T-helper 9 cell (primary cell): ENCODE data around the gene LRRK1.

Experiments
- DNase-seq: peaks from one replicate; pipeline ENCODE4 v3.0.0-alpha.2; 2020
- total RNA-seq, 2 donors: gene quantifications; one replicate each; lab custom pipeline; 2026; lab: John Stamatoyannopoulos, UW

The LRRK1 gene
- total RNA-seq = 0 to 0.49 reads per million in 2 donors

GRCh38 chr15:100918690-100919480 is at the start of gene LRRK1:
Gene LRRK1, plus strand, starts transcription at chr15:100919357. Its CDS starts 5,276 bp downstream, at chr15:100924633.
- no peak for DNase-seq

- DNase-seq = peak; percentile 29
Measured at GRCh38 chr15:100873029-100873677, 46.0 kb upstream of the LRRK1 start.

DNA sequence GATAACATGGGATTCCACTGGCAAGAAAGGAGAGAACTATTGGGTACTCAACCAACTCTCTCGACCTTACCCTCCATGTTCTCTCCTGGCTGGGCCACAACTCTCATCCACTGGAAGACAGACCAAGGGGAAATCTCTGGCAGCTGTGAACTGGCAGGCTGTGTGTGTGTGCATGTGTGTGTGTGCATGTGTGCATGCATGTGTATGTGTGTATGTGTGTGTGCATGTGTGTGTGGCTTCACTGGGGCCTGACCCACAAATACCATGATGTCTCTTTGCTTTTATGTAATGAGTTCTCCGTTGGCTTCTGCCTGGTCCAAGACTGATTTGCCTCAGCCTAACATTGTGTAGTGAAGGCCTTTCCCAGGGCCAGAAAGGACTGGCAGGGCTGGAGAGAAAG is 43.7 kb upstream of the LRRK1 start:
- no peak for DNase-seq

DNA sequence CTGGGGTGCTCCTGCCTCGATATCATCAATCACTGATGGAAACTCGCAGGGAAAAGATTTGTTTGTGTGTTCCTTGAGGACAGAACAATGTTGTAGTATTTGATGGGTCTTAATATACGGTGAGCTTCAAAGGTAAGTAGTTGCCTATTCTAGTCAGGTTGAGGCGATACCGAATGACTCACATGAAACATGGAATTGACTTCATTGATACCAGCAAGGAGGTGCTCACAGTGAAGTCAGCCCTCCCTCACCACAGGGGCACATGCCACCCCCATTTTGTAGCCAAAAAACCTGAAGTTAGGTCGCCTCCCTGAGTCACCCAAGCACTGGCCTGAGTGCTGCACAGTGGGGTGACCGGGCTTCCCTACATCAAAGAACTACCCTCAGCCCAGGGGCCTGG is 43.2 kb upstream of the LRRK1 start:
- no peak for DNase-seq

GRCh38 chr15:100877551-100877950 is 41.6 kb upstream of the LRRK1 start:
- DNase-seq = no peak

- DNase-seq = no peak
Measured at GRCh38 chr15:100878130-100878529, 41.0 kb upstream of the LRRK1 start.

- no peak for DNase-seq
Measured at GRCh38 chr15:100878648-100879047, 40.5 kb upstream of the LRRK1 start.

DNA sequence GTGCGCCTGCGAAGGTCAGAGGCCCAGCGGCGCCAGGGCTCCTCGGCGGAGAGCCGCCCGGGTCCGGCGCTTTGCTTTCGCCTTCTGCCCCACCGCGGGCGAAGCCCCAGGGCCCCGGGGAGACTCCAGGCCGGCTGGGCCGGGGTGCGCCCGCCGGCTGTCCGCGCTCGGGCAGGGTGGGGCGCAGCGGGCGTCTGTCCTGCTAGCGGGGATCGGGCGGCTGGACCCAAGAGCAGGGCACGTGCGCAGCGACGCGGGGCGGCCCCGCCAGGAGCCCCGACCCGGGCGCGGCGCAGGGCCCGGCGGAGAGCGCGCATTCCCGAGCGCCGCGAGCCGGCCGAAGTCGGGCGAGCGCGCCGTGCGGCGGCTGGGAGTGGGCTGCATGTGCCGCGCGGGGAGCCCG is 40.1 kb upstream of the LRRK1 start:
- no peak for DNase-seq

GRCh38 chr15:100879464-100880138 is 39.6 kb upstream of the LRRK1 start, which contains the start of gene ALDH1A3:
Gene ALDH1A3, plus strand, starts transcription at chr15:100879831. Its CDS starts 77 bp downstream, at chr15:100879908.
- no peak for DNase-seq

DNA sequence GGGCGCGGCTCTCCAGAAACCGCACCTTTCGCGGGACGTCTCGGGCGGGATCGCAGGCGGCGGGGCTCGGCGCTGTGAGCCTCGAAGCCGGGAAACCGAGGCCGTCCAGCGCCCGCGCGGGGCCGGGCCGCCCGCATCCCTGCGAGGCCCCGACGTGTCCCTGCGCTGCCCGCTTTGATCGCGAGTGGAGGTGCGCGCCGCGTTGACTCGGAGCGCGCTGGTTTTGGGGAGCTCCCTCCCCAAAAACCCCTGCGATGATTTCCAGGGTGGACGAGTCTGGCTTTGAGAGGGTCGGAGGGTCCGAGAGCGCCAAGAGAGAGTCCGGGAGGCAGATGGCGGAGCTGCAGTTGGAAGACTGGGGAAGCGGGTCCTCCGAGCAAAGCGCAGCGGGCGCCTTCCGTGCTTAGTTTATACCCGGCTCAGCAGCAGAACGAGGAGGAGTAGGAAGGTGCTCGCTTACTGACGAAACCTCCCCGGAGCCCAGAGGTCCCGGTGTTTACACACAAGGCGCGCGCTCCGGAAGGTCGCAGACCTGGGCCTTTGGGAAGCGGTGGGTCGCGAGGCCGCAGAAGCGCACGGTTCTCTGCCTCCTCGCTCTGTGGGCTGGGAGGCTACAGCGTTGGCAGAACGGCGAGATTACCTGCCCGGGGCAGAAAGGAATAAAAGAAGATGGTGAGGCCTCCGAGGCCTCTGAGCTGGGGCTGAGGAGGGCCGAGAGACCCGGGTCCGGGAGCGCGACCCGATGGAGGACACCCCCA is 38.8 kb upstream of the LRRK1 start:
- no peak for DNase-seq

DNA sequence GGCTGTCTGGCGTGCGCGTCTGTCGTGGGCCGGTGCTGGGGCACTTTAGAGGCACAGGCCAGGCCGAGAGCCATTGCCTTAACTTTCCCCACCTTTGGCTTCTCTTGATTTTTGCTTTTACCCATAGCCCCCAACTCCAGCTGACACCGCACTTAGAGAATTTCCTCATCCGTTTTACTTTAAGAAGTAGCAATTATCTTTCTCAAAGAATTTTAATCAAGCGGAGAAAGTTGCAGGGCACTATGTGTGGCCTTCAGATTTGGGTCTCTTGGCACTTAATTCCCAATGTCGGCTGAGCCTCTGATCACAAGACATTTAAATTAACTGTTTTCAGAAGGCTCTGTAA is 38.3 kb upstream of the LRRK1 start:
- DNase-seq = no peak

- no peak for DNase-seq
Measured at GRCh38 chr15:100881573-100882336, 37.4 kb upstream of the LRRK1 start.

DNA sequence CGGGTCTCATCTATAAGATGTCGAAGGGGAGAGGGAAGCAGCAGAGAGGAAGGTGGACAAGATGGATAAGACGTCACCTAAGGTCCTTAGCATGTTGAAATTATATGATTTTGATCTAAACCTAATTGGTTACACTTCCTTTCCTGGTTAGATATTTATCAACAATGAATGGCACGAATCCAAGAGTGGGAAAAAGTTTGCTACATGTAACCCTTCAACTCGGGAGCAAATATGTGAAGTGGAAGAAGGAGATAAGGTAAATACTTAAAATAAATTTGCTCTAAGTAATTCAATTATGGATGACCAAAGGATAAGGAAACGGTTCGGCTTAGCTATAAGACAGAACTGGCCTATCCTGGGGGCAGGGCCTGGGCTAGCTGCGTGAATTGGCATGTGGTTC is 34.0 kb upstream of the LRRK1 start:
- no peak for DNase-seq

DNA sequence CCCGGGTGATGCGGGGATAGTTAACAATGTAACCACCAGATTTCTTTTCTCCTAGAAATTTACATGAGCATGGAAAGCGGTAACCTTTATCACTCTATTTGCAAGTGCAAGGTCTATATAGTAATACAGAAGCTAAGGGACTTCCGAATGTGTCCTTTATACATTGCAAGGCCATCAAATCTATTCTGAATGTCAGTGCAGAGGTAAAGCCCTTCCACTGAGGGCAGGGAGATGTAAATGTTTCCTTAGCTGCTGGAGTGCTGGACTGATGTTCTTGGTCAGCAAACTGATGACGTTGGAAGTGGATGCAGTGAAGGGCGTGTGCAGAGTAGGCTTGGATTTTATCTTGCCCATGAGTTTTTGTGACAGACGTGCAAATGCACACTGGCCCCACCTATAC is 33.3 kb upstream of the LRRK1 start:
- no peak for DNase-seq

- no peak for DNase-seq
Measured at GRCh38 chr15:100887211-100887913, 31.8 kb upstream of the LRRK1 start.

DNA sequence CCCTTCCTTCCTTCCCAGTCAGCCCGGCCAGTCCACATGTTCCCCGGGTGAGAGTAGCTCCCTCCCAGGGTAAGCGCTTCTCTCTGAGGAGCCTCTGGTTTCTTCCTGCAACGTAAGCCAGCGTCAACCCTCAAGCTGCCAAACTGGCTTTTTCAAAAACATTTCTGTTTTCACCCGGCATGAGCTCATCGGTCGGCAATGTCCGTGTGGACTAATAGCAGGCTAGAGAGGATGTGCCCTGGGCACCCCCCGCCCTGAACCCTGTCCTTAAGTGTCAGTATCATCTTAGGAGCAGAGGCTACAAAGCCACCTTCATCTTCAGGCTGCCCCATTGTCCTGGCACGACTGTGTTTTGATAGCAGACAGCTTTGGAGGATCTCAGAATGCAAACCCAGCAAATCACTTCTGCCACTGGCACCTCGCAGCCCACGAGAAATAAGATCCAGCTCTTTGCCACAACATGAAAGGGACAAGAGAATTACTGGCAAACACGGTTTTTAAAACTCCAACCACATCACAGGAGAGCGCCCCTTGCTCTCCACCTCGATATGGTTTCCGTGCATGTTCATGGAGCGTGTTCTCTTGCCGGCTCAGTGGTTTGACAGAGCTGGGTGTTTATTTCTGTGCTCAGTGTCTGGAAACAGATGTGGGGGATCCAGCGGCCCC is 29.6 kb upstream of the LRRK1 start:
- no peak for DNase-seq

GRCh38 chr15:100890051-100890720 is 29.0 kb upstream of the LRRK1 start:
- DNase-seq = no peak

- DNase-seq = no peak
Measured at GRCh38 chr15:100890850-100891249, 28.3 kb upstream of the LRRK1 start.

- no peak for DNase-seq
Measured at GRCh38 chr15:100891307-100892012, 27.7 kb upstream of the LRRK1 start.

DNA sequence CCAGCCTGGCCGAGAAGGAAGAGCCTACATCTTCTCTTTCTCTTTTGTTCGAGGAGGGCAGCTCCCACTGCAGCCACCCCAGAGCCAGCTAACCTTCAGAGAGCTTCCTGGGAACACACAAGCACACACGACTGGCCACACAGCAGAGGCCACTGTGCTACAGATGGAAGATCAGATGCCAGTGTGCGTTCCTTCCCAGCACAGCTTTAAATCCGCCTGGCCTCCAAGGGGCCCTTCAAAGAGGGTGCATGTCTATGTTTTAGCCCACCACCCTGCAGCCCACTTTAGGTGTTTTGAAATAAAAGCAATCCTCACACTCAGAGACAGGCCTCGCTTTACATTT is 27.2 kb upstream of the LRRK1 start:
- DNase-seq = no peak
